ENCODE measurements around the gene NTNG1.

DNA sequence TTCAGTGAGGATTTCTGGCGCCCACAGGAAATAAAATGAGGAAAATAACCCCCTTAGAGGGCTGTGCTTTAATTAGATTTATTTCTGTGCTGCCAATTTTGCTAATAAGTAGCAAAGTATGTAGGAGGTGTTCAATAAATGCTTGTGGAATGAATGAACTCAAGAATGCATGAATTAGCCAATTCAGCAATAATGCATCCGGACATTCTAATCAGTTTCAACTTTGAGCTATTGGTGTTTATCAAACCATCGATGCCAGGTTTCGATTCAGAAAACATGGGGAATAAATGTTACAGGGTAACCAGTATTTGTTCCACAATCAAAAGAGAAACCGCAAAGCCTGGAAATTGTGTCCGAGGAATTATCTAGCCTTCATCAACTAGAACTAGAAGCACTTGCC lies 353.2 kb downstream of the NTNG1 start:
- TF ChIP-seq CTCF (IDR thresholded peaks at IDR 0.05; ENCODE audit: insufficient read depth, low read depth, low read length) (no peak), EZH2 (IDR thresholded peaks at IDR 0.05; ENCODE audit: insufficient read depth, low read length) (no peak)
